A673 (cell line): ENCODE measurements around the gene ARHGAP32. TPM values are rescaled to one million over a fixed set of nuclear protein-coding genes. Genes with fewer than 3 reads are reported as not detected.

Source experiments
- BruUV-seq: library from RNA; stranded (reverse); fragments of 400-500 nt; replicated peaks from 2 replicates; lab custom pipeline; 2021; lab: Mats Ljungman, UMichigan
- CTCF ChIA-PET: fragments of 300-600 bp; sonication (Branson Sonifier 250); formaldehyde crosslinking; loops from one replicate; lab custom pipeline; 2022; ENCODE audit warnings: antibody characterized with exemption; lab: Charles Lee
- POLR2A ChIA-PET: fragments of 300-600 bp; sonication (Branson Sonifier 250); formaldehyde crosslinking; loops from one replicate; lab custom pipeline; 2022; ENCODE audit warnings: antibody characterized with exemption; ENCODE audit not compliant: low non-redundant PET; lab: Charles Lee
- DNase-seq: peaks from one replicate; pipeline ENCODE4 v3.0.0-alpha.2; 2015; ENCODE audit warnings: low spot score
- H3K27ac ChIP-seq: fragments of 200-600 bp; sonication (generic); 2 replicates; pipeline ENCODE4 v1.5.1; 2016; ENCODE audit warnings: mixed run types, low read depth, mild to moderate bottlenecking, mixed read lengths, antibody characterized with exemption, low read length; ENCODE audit not compliant: poor library complexity, severe bottlenecking
- H3K27me3 ChIP-seq: fragments of 200-600 bp; sonication (generic); replicated peaks from 2 replicates; pipeline ENCODE4 v1.6.1; 2017; ENCODE audit warnings: mixed run types, low read depth, mild to moderate bottlenecking, mixed read lengths, antibody characterized with exemption, low read length; ENCODE audit not compliant: insufficient read depth, poor library complexity
- H3K36me3 ChIP-seq: fragments of 200-600 bp; sonication (generic); 2 replicates; pipeline ENCODE4 v1.6.1; 2016; ENCODE audit warnings: mixed run types, mild to moderate bottlenecking, mixed read lengths, antibody characterized with exemption, low read length; ENCODE audit not compliant: insufficient read depth, poor library complexity, severe bottlenecking
- H3K4me1 ChIP-seq: fragments of 200-600 bp; sonication (generic); 2 replicates; pipeline ENCODE4 v1.6.1; 2017; ENCODE audit warnings: mixed run types, mild to moderate bottlenecking, mixed read lengths, antibody characterized with exemption, low read length; ENCODE audit not compliant: insufficient read depth, poor library complexity, severe bottlenecking
- H3K4me3 ChIP-seq: fragments of 200-600 bp; sonication (generic); 2 replicates; pipeline ENCODE4 v1.5.1; 2016; ENCODE audit warnings: low read depth, mixed run types, mild to moderate bottlenecking, mixed read lengths, low read length; ENCODE audit not compliant: poor library complexity, severe bottlenecking
- H3K9me3 ChIP-seq: fragments of 200-600 bp; sonication (generic); 2 replicates; pipeline ENCODE4 v1.6.1; 2016; ENCODE audit warnings: mixed run types, low read depth, mild to moderate bottlenecking, mixed read lengths, antibody characterized with exemption, low read length; ENCODE audit not compliant: poor library complexity, severe bottlenecking
- CTCF ChIP-seq: fragments of 300-800, 200-600 bp; sonication (generic); conservative IDR thresholded peaks from 2 replicates; pipeline ENCODE4 v1.5.1; 2017; ENCODE audit warnings: low read depth, mild to moderate bottlenecking, antibody characterized with exemption, low read length, moderate library complexity, mixed read lengths
- EZH2 ChIP-seq: fragments of 200-600 bp; sonication (generic); IDR thresholded peaks from 2 replicates; pipeline ENCODE4 v1.6.1; 2017; ENCODE audit warnings: borderline replicate concordance, low read depth, mild to moderate bottlenecking, mixed read lengths, antibody characterized with exemption, low read length; ENCODE audit not compliant: poor library complexity, severe bottlenecking
- intact Hi-C: fragments of 100-400 bp; cut with micrococcal nuclease; formaldehyde crosslinking; loops from one replicate; pipeline ENCODE4 v1.10.0; 2022; ENCODE audit not compliant: unreplicated experiment
- total RNA-seq: library from RNA; stranded (reverse); gene quantifications from 2 replicates; pipeline ENCODE4 v1.2.3, GENCODE V29; 2021

Gene ARHGAP32
- total RNA-seq, 1 experiment from 2014 or later: 42.8 TPM

GRCh38 chr11:129067454-129067853, 124.7 kb downstream of the ARHGAP32 start:
- Histone ChIP-seq H3K36me3 (no peaks in the 10 kb centered on the region), H3K4me1 (no peaks in the 10 kb centered on the region), H3K9me3 (no peaks in the 10 kb centered on the region), H3K27me3 (no peaks in the 10 kb centered on the region), H3K27ac (no peak overlapping the region), H3K4me3 (no peak overlapping the region)
- BruUV-seq: no TSS peak
- no peak for TF ChIP-seq EZH2
- POLR2A ChIA-PET: interaction anchor here (0.7 kb wide), 1 partner anchor 30 kb away, joined by 3 read pairs; no protein-coding TSS in a partner anchor
- DNase-seq: no peak
- intact Hi-C loops: no loop called here
- CTCF ChIA-PET: no interaction called here

GRCh38 chr11:129066229-129066628, 125.9 kb downstream of the ARHGAP32 start:
- Histone ChIP-seq H3K27ac (no peak overlapping the region), H3K4me1 (peaks cover 6% of the 10 kb centered on the region), H3K4me3 (no peak overlapping the region), H3K27me3 (no peaks in the 10 kb centered on the region), H3K36me3 (no peaks in the 10 kb centered on the region), H3K9me3 (no peaks in the 10 kb centered on the region)
- intact Hi-C loops: no loop called here
- no peak for DNase-seq
- POLR2A ChIA-PET: no interaction called here
- no TSS peak for BruUV-seq
- CTCF ChIA-PET: no interaction called here
- TF ChIP-seq EZH2: no peak
- TF ChIP-seq CTCF: no peak

- H3K4me3 ChIP-seq: no peak overlapping the region
- no peak for DNase-seq
- no peaks in the 10 kb centered on the region for H3K27me3 ChIP-seq
- ChIA-PET CTCF (no interaction called here), POLR2A (no interaction called here)
- no peak overlapping the region for H3K27ac ChIP-seq
- BruUV-seq: no TSS peak
- H3K4me1 ChIP-seq: peaks cover 8% of the 10 kb centered on the region
- H3K36me3 ChIP-seq: no peaks in the 10 kb centered on the region
- no peaks in the 10 kb centered on the region for H3K9me3 ChIP-seq
- intact Hi-C loops: no loop called here
- TF ChIP-seq EZH2 (no peak), CTCF (no peak)
These were observed 129.0 kb downstream of the ARHGAP32 start for GRCh38 chr11:129063118-129063517.
